ENCODE measurements around the gene EPHB1.

The EPHB1 gene

DNA sequence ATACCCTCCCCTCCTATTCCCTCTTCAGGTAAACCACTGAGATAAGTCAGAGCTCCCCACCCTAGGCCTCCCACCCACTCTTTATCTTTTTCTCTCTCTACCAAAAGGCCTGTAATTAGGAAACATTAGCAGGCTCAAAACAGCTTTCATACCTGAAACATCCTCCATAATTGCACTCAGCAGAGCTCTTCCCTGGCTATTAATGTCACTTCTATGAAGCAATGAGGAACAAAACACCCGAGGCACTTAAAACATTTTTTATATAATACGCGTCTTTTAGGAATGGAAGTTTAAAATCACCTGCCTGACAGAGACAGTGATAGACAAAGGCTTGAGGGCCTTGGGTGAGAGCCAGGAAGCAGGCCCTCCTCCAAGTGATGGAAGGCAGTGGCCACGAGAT is 138.9 kb downstream of the EPHB1 start:
- no peak for TF ChIP-seq CTCF (IDR thresholded peaks at IDR 0.05; ENCODE audit: borderline replicate concordance, insufficient read depth, low read depth, low read length)
- no peak overlapping the region for H3K4me3 ChIP-seq (ENCODE audit: low read depth, low read length)

- H3K4me3 ChIP-seq (ENCODE audit: low read depth, low read length), result no peak overlapping the region
- TF ChIP-seq CTCF (IDR thresholded peaks at IDR 0.05; ENCODE audit: borderline replicate concordance, insufficient read depth, low read depth, low read length), result no peak
These were observed 139.9 kb downstream of the EPHB1 start for GRCh38 chr3:134934933-134935332.

DNA sequence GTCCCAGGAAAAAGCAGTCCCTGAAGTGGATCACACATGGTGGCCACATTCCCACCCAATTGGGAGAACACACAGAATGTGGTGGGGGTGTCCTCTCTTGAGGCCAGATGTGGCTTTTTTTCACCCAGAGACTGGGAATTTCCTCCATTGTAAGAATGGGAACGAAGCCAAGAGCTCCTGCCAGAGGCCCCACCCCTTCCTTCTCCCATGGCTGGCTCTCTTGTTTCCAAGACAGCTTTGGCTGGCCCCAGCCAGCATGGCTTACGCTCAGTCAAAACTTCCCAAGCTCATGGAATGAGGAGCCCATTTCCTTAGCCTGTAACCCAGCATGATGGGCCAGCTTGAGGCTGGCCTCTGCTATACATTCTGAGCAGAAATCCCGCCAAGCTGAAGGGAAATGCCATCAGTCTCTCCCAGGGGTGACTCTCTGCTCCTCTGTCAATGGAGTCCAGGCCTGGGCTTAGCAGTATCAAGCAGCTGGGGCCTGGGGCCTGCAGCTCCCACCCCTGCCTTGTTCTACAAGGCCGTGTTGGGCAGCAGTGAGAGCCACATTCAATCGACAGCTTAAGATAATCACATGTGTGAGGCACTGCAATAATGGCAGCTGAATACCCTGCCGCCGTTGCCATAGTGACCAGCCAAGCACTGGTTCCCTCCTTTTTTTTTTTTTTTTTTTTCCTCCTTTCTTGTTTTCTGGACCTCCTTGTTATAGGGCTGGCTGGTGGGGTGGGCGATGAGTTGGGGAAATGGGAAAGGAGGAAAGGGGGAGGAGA is 142.4 kb downstream of the EPHB1 start:
- TF ChIP-seq CTCF (IDR thresholded peaks at IDR 0.05; ENCODE audit: borderline replicate concordance, insufficient read depth, low read depth, low read length), result no peak

DNA sequence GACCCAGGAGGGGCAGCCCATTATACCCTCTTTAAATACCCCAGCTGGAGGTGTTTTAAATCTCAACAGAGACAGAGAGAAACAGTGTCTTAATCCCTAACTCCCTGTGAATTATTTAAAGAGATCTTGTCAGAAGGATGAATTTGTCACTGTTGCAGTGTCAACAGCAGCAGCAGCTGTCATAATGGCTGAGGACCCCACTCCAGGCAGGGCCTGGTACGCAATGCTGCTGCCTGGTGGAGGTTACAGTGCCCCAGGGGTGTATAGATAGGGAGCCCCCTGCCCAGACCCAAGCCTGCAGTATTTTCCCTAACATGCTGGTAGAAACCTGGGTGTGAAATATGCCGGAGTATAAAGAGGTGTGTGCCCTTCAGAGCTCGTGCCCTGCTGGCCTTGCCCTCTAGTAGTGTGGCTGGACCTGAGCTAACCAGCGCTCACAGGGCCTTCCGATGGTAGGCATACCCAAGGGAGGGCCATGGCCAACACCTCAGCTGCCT is 143.0 kb downstream of the EPHB1 start:
- no peak for TF ChIP-seq CTCF (IDR thresholded peaks at IDR 0.05; ENCODE audit: borderline replicate concordance, insufficient read depth, low read depth, low read length)
- no peak overlapping the region for H3K4me3 ChIP-seq (ENCODE audit: low read depth, low read length)

More for the DNA sequence above, 142.4 kb downstream of the EPHB1 start:
- no peak overlapping the region for H3K4me3 ChIP-seq (ENCODE audit: low read depth, low read length)

DNA sequence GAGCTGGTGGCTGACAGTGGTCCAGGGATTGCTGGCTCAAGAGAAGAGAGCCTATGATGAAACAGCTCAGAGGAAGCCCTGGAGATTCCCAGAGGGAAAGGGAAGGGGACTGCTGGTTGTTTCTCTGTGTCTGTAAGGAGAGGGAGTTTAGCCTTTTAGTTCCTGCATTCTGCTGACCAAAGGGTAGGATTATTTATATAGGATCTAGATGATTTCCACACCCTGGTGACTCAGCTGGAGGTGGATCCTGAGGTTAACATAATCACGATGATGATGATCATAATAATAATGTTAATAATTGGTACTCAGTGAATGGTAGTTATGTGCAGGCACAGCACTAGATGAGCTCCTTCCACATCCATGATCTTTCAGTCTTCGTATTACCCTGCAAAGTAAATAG is 144.9 kb downstream of the EPHB1 start:
- no peak overlapping the region for H3K4me3 ChIP-seq (ENCODE audit: low read depth, low read length)
- TF ChIP-seq CTCF (IDR thresholded peaks at IDR 0.05; ENCODE audit: borderline replicate concordance, insufficient read depth, low read depth, low read length), result no peak

GRCh38 chr3:134941820-134942219 is 146.8 kb downstream of the EPHB1 start:
- H3K4me3 ChIP-seq (ENCODE audit: low read depth, low read length), result no peak overlapping the region
- TF ChIP-seq CTCF (IDR thresholded peaks at IDR 0.05; ENCODE audit: borderline replicate concordance, insufficient read depth, low read depth, low read length), result no peak

DNA sequence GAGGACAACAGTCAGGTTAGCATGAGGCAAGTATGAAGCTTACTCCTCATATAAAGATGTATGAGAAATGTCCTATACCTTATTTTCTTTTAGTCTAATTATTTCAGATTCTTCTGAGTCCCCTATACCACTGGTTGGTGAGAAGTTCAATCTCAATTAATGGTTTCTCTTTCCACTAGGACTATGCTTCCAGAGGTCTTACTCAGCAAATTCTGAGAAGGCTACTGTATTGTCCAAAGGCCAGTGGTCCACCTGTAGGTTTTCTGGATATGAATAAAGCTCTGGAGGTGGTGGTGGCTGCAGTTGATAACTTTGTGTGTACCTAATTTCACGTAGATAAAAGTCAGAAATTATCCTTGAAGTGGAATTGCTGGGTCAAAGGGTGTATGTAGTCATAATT is 149.4 kb downstream of the EPHB1 start:
- no peak overlapping the region for H3K4me3 ChIP-seq (ENCODE audit: low read depth, low read length)
- TF ChIP-seq CTCF (IDR thresholded peaks at IDR 0.05; ENCODE audit: borderline replicate concordance, insufficient read depth, low read depth, low read length), result no peak
